Karpas-422 (cell line): ENCODE measurements around the gene CYSRT1. TPM values are rescaled to one million over a fixed set of nuclear protein-coding genes. Genes with fewer than 3 reads are reported as not detected.
A peak's percentile ranks its signal among the peaks of the same experiment; 100 is the strongest.

ENCODE experiments used
- DNase-seq: peaks from one replicate; pipeline ENCODE4 v3.0.0-alpha.2; 2015
- H2AFZ ChIP-seq: fragments of 200-600 bp; sonication (generic); 2 replicates; pipeline ENCODE4 v1.6.1; 2014; ENCODE audit warnings: antibody characterized with exemption, low read length, mixed read lengths
- H3K27ac ChIP-seq: fragments of 200-600 bp; sonication (generic); 2 replicates; pipeline ENCODE4 v1.5.1; 2014; ENCODE audit warnings: mild to moderate bottlenecking, low read length, moderate library complexity
- H3K27me3 ChIP-seq: fragments of 200-600 bp; sonication (generic); 2 replicates; pipeline ENCODE4 v1.6.1; 2014; ENCODE audit warnings: low read length, mixed read lengths
- H3K36me3 ChIP-seq: fragments of 200-600 bp; sonication (generic); 2 replicates; pipeline ENCODE4 v1.6.1; 2014; ENCODE audit warnings: low read length, mixed read lengths; ENCODE audit not compliant: insufficient read depth
- H3K4me1 ChIP-seq: fragments of 200-600 bp; sonication (generic); 2 replicates; pipeline ENCODE4 v1.6.1; 2014; ENCODE audit warnings: mild to moderate bottlenecking, low read length, mixed read lengths
- H3K4me2 ChIP-seq: fragments of 200-600 bp; sonication (generic); 2 replicates; pipeline ENCODE4 v1.6.1; 2014; ENCODE audit warnings: low read length, low read depth, mild to moderate bottlenecking; ENCODE audit not compliant: poor library complexity, severe bottlenecking
- H3K4me3 ChIP-seq: fragments of 200-600 bp; sonication (generic); 2 replicates; pipeline ENCODE4 v1.5.1; 2014; ENCODE audit warnings: mild to moderate bottlenecking, antibody characterized with exemption, low read length, mixed read lengths
- H3K79me2 ChIP-seq: fragments of 200-600 bp; sonication (generic); 2 replicates; pipeline ENCODE4 v1.6.1; 2014; ENCODE audit warnings: mild to moderate bottlenecking, low read length, mixed read lengths
- H3K9ac ChIP-seq: fragments of 200-600 bp; sonication (generic); 2 replicates; pipeline ENCODE4 v1.6.0; 2014; ENCODE audit warnings: low read length
- H3K9me2 ChIP-seq: fragments of 200-600 bp; sonication (generic), shearing (Covaris generic); replicated peaks from 2 replicates; pipeline ENCODE4 v1.6.0; 2014; ENCODE audit warnings: mild to moderate bottlenecking, low read length, moderate library complexity; ENCODE audit not compliant: insufficient read depth
- H3K9me3 ChIP-seq: fragments of 300-700, 200-600 bp; sonication (generic); 2 replicates; pipeline ENCODE4 v1.6.1; 2014; ENCODE audit warnings: low read length, mixed read lengths
- H4K20me1 ChIP-seq: fragments of 200-600 bp; sonication (generic); 2 replicates; pipeline ENCODE4 v1.6.1; 2014; ENCODE audit warnings: mild to moderate bottlenecking, antibody characterized with exemption, low read length, low read depth; ENCODE audit not compliant: insufficient read depth
- total RNA-seq: library from RNA; depleted of rRNA; stranded (reverse); fragments of >200 nt; shearing (Covaris generic); gene quantifications from 2 replicates; pipeline ENCODE4 v1.2.3, GENCODE V29; 2014; ENCODE audit warnings: low replicate concordance

The CYSRT1 gene
- total RNA-seq, 1 experiment from 2014 or later, result 0.75 TPM

DNA sequence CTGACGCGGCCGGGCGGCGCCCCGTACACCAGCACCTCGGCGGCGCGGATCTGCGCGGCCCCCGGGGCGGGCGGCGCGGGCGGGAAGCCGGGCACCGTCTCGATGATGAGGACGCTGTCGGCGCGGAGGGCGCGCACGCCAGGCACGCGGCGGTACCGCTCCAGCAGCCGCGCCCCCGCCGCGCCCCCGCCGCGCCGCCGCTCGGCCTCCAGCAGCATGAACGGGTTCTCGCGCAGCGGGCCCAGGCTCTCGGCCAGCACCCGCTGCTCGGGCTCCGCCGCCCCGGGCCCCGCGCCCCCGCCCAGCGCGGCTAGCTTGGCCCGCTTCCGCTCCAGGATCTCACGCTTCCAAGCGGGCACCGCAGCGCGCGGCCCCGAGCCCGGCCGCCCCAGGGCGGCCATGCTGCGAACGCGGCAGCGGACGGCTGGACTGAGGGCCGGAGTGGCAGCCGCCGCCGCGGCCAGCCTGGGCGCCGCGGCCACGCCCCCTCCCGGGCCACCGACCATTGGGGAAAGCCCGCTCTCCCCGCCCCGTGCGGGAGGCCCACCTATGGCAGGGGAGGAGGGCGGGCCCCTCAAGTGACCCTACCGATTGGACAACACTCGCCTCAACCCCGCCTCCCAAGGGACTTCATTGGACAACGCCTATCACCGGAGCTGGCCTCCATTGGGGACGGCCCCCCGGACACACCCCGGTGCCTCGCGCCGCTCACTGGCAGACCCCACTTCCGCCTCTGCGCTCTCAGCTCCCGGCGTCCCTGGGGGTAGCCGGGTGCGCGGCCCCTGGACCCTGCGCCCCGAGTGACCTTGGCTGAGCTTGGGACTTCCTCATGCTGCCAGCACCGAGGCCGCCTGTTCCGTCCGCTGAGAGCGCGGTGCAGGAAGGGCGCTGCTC lies 24.4 kb upstream of the CYSRT1 start, which contains the start of gene TPRN:
TPRN (minus strand) TSS at position 431 of the 894 bp plus-strand sequence; CDS start at position 401, 30 bp downstream.
- Histone ChIP-seq H3K27ac (peak within 1 kb of the TSS; percentile 79), H3K4me3 (peak within 1 kb of the TSS; percentile 94), H3K27me3 (no peaks in the 10 kb centered on the region), H3K9me3 (no peaks in the 10 kb centered on the region), H3K79me2 (peaks cover 73% of the 10 kb centered on the region), H3K4me1 (peaks cover 64% of the 10 kb centered on the region), H3K4me2 (peak within 1 kb of the TSS; percentile 87), H3K36me3 (no peaks in the 10 kb centered on the region), H3K9ac (peak within 1 kb of the TSS; percentile 93), H3K9me2 (no peaks in the 10 kb centered on the region), H4K20me1 (0 out of 2 replicates have a peak, but pooled peaks cover 6% of the 10 kb centered on the region), H2AFZ (no peak within 1 kb of the TSS)
- DNase-seq, result peak; percentile 100

DNA sequence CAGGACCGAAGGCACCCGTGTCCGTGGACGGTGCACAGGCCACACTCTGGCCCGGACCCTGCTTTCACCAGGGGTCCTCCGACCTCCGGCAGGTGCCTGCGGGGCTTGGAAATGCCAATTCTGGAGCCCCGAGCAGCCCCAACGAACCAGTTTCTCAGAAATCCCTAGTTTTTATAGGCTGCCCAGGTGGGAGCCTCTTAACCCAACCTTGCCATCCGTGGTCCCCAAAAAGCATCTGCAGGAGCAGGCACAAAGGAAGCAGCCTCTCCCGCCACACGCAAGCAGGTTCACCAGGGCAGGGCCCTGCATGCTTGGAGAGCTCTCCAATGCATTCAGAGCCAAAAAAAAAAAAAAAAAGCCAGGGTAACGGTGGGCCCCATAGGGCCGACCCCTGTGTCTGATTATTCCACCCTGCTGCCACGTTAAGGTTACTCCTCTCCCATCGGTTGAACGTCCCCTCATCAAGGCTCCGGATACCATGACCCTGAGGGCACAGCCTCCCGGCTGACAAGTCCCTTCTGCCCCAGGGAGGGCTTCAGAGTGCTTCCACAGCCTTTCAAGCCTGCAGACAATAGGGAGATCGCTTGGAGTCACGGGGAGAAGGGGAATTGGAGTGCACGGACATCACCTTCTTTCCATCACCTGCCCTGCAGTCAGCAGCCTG lies 23.6 kb upstream of the CYSRT1 start:
- Histone ChIP-seq H3K79me2 (peaks cover 78% of the 10 kb centered on the region), H3K4me1 (peaks cover 66% of the 10 kb centered on the region), H3K9ac (peak overlapping the region; percentile 93), H3K4me3 (peak overlapping the region; percentile 94), H3K27me3 (no peaks in the 10 kb centered on the region), H3K4me2 (peak overlapping the region; percentile 85), H2AFZ (no peak overlapping the region), H4K20me1 (0 out of 2 replicates have a peak, but pooled peaks cover 5% of the 10 kb centered on the region), H3K9me2 (no peaks in the 10 kb centered on the region), H3K9me3 (no peaks in the 10 kb centered on the region), H3K27ac (peak overlapping the region; percentile 79), H3K36me3 (no peaks in the 10 kb centered on the region)
- peak; percentile 65 for DNase-seq

- Histone ChIP-seq H3K4me3 (no peak overlapping the region), H3K9me2 (no peaks in the 10 kb centered on the region), H2AFZ (no peak overlapping the region), H3K36me3 (peaks cover 6% of the 10 kb centered on the region; the same call in 1 of the 2 replicates), H3K4me1 (peaks cover 68% of the 10 kb centered on the region), H3K79me2 (peaks cover 78% of the 10 kb centered on the region), H3K9ac (peak overlapping the region; percentile 43), H3K27ac (no peak overlapping the region), H3K4me2 (no peak overlapping the region), H4K20me1 (0 out of 2 replicates have a peak, but pooled peaks cover 5% of the 10 kb centered on the region), H3K27me3 (no peaks in the 10 kb centered on the region), H3K9me3 (no peaks in the 10 kb centered on the region)
- DNase-seq, result no peak
Measured at GRCh38 chr9:137202966-137203365, 22.0 kb upstream of the CYSRT1 start.

DNA sequence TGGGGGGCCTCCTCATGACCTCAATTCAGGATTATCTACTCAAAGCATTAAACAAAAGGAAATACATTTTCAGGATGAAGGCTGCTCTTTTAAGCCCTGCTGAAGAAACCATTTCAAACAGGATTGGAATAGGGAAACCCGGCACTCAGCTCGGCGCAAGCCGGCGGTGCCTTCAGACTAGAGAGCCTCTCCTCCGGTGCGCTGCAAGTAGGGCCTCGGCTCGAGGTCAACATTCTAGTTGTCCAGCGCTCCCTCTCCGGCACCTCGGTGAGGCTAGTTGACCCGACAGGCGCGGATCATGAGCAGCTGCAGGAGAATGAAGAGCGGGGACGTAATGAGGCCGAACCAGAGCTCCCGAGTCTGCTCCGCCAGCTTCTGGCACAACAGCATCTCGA lies 20.2 kb upstream of the CYSRT1 start:
- no peak for DNase-seq
- Histone ChIP-seq H3K4me3 (peak overlapping the region; percentile 99), H4K20me1 (0 out of 2 replicates have a peak, but pooled peaks cover 5% of the 10 kb centered on the region), H3K27ac (peak overlapping the region; percentile 62; the same call in 1 of the 2 replicates), H3K79me2 (peaks cover 60% of the 10 kb centered on the region), H3K9me2 (no peaks in the 10 kb centered on the region), H3K9ac (peak overlapping the region; percentile 100), H3K36me3 (peaks cover 6% of the 10 kb centered on the region; the same call in 1 of the 2 replicates), H2AFZ (no peak overlapping the region), H3K4me1 (peaks cover 51% of the 10 kb centered on the region), H3K27me3 (no peaks in the 10 kb centered on the region), H3K9me3 (no peaks in the 10 kb centered on the region), H3K4me2 (peak overlapping the region; percentile 98)

- Histone ChIP-seq H3K4me1 (peaks cover 49% of the 10 kb centered on the region), H3K27me3 (no peaks in the 10 kb centered on the region), H3K4me2 (peak within 1 kb of the TSS; percentile 98), H4K20me1 (0 out of 2 replicates have a peak, but pooled peaks cover 5% of the 10 kb centered on the region), H3K9me3 (no peaks in the 10 kb centered on the region), H3K79me2 (peaks cover 59% of the 10 kb centered on the region), H3K9ac (peak within 1 kb of the TSS; percentile 100), H3K9me2 (no peaks in the 10 kb centered on the region), H3K36me3 (peaks cover 6% of the 10 kb centered on the region; the same call in 1 of the 2 replicates), H3K4me3 (peak within 1 kb of the TSS; percentile 99), H3K27ac (peak within 1 kb of the TSS; percentile 62), H2AFZ (no peak within 1 kb of the TSS)
- DNase-seq, result peak; percentile 97
Measured at GRCh38 chr9:137205126-137206069, 19.6 kb upstream of the CYSRT1 start, which contains the start of the genes NDOR1 and TMEM203. Gene NDOR1 (plus strand): TSS chr9:137205700. CDS start chr9:137205778, 78 bp downstream. Gene TMEM203 (minus strand): TSS chr9:137205648. CDS start chr9:137205414, 234 bp downstream.

GRCh38 chr9:137206602-137207001 lies 18.4 kb upstream of the CYSRT1 start:
- Histone ChIP-seq H3K9ac (peak overlapping the region; percentile 100), H3K9me3 (no peaks in the 10 kb centered on the region), H3K9me2 (no peaks in the 10 kb centered on the region), H3K79me2 (peaks cover 56% of the 10 kb centered on the region), H3K4me3 (peak overlapping the region; percentile 99), H3K4me1 (peaks cover 43% of the 10 kb centered on the region), H2AFZ (no peak overlapping the region), H3K27ac (peak overlapping the region; percentile 62; the same call in 1 of the 2 replicates), H3K27me3 (no peaks in the 10 kb centered on the region), H3K4me2 (peak overlapping the region; percentile 98), H4K20me1 (0 out of 2 replicates have a peak, but pooled peaks cover 5% of the 10 kb centered on the region), H3K36me3 (peaks cover 6% of the 10 kb centered on the region; the same call in 1 of the 2 replicates)
- DNase-seq, result no peak

DNA sequence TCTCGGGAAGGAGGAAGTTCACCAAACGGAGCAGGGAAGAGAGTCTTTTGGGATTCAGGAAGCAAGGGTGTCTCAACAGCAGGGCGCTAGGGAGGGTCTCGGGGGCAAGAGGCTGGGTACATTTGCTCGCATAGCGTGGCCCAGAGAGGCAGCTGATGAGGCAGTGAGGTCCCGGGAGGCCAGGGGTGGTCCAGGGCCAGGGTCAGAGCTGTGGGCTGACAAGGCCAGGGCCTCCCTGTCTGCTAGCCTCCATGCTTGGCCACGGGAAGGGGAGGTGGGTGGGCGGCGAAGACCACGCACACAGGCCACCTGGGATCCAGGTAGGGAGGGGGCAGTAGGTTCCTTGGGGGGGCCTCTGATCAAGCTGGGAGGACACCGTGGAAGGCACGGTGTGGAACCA lies 13.4 kb upstream of the CYSRT1 start:
- H3K4me2 ChIP-seq, result no peak overlapping the region
- H3K9ac ChIP-seq, result no peak overlapping the region
- H3K4me1 ChIP-seq, result peaks cover 8% of the 10 kb centered on the region
- peaks cover 13% of the 10 kb centered on the region for H3K79me2 ChIP-seq
- H2AFZ ChIP-seq, result no peak overlapping the region
- H4K20me1 ChIP-seq, result no peaks in the 10 kb centered on the region
- H3K9me2 ChIP-seq, result no peaks in the 10 kb centered on the region
- no peak for DNase-seq
- no peaks in the 10 kb centered on the region for H3K9me3 ChIP-seq
- H3K36me3 ChIP-seq, result peaks cover 6% of the 10 kb centered on the region; the same call in 1 of the 2 replicates
- H3K27ac ChIP-seq, result no peak overlapping the region
- H3K27me3 ChIP-seq, result no peaks in the 10 kb centered on the region
- no peak overlapping the region for H3K4me3 ChIP-seq
